HL-60/S4 treated with retinoic acid at 250 ng/mL for 4 days and 3 days (cell line): ENCODE results near the gene EID1.
"Not testable (repeated sequence)": the region's sequence is repeated elsewhere in the genome, so short reads cannot be mapped to it uniquely, and the experiment has no call there.

Experiments used
- in situ Hi-C: fragments of 300-500 bp; cut with MboI; formaldehyde crosslinking; loops from 2 replicates; pipeline ENCODE4 v1.7.0; 2022; ENCODE audit warnings: low sequenced_read_pairs

EID1 gene

DNA sequence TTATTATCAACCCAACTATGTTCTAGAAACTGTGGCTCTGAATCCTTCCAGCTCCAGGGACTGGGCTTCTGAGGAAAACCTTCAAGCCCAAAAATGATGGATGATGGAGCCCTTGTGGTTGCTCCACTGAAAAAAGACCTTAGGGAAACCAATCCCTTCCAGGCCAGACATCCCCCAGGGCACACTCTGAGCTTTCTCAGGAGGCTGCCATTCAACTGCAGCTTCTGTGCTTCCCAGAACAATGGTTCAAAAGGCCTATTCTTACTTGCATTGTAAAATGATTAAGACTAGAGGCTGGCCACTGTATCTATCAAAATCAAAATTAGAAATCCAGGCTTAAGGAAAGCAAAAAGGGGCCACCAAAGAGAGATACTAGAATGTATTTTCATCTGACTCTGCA lies 27.3 kb downstream of the EID1 start:
- in situ Hi-C loops: no loop called here

DNA sequence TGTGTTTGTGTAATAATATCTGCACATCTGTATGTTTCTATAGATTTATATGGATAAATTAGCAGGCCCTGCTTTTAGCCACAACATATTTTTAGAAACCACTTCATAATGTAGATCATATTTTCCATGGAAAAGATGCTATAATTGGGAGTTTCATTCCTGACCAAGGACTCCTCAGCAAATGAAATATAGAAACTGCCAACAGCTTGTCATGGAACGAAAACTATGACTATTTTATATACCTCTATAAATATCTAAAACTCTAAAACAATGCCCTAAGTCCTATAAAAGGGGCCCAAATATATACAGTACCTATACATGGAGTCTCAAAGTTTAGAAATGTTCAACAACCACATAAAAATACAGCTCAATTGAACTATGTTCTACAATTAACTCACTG lies 27.9 kb downstream of the EID1 start:
- in situ Hi-C loops: no loop called here

DNA sequence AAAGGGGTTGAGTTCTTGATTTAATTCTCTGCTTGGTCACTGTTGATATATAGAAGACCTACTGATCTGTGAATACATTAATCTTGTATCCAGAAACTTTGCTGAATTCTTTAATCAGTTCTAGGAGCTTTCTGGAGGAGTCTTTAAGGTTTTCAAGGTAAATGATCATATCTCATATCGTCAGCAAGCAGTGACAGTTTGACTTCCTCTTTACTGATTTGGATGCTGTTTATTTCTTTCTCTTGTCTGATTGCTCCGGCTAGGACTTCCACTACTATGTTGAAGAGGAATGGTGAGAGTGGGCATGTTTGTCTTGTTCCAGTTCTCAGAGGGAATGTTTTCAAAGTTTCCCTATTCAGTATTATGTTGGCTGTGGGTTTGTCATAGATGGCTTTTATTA lies 31.4 kb downstream of the EID1 start:
- in situ Hi-C loops: not testable (repeated sequence)

DNA sequence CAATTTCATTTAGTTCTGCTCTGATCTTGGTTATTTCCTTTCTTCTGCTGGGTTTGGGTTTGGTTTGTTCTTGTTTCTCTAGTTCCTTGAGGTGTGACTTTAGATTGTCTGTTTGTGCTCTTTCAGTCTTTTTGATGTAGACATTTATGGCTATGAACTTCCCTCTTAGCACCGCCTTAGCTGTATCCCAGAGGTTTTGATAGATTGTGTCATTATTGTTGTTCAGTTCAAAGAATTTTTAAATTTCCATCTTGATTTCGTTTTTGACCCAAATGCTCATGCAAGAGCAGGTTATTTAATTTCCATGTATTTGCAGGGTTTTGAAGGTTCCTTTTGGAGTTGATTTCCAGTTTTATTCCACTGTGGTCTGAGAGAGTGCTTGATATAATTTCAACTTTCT lies 32.6 kb downstream of the EID1 start:
- in situ Hi-C loops: not testable (repeated sequence)

DNA sequence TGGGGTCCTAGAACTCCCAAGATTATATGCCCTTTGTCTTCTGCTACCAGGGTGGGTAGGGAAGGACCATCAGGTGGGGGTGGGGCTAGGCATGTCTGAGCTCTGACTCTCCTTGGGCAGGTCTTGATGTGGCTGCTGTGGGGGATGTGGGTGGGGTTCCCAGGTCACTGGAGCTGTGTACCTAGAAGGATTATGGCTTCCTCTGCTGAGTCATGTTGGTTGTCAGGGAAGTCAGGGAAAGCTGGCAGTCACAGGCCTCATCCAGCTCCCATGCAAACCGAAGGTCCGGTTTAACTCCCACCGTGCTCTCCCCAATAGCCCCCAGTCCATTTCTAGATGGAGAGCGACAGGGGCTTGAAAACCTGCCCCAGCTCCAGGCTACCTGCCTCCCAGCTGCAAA lies 35.2 kb downstream of the EID1 start:
- in situ Hi-C loops: no loop called here

DNA sequence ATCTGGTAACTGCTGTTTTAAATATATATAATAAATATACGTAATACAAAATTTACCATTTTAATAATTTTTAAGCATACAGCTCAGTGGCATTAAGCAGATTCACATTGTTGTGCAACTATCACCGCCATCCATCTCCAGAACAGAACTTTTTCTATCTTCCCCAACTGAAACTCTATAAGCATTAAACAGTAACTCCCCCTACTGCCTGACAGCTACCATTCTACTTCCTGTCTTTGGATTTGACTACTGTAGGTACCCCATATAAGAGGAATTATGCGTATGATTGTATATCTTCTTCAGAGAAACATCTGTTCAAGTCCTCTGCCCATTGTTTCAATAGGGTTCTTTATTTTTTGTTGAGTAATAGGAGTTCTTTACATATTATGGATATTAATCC lies 36.8 kb downstream of the EID1 start:
- in situ Hi-C loops: no loop called here

DNA sequence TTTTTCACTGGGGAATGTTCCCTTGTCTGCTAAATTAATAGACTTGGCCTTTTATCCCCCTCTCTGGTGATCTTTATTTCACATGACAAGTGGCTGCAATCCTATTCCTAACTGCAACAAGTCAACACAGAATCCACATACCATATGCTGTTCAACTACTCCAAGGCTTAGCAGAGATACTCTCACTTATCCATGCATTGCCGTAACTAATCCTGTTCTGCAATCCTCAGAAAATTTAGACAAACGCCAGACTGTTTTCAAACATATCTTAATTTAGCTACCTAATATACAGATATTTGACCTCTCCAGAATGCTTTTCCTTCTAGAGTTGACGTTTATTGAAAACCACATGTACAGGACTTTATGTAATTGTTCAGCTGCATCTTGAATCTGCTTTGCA lies 37.9 kb downstream of the EID1 start:
- in situ Hi-C loops: no loop called here

DNA sequence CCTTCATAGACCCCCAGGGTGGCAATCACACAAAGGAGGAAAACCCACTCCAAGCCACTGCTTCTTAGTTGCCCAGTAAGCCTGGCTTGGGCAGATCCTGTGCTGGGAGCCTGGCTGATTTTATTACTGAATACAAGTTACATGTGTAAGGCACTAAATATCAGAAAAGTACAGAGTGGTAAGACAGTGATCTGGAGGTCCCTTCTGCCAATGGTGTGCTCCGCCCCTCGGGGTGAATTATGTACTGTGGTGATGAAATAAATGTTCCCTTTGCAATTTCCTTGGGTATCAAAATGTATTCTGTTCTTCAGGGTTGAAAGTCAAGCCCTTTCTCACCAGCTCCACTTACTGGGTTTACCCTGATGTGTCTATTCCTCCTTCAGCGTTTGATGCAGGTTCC lies 38.8 kb downstream of the EID1 start:
- in situ Hi-C loops: no loop called here

DNA sequence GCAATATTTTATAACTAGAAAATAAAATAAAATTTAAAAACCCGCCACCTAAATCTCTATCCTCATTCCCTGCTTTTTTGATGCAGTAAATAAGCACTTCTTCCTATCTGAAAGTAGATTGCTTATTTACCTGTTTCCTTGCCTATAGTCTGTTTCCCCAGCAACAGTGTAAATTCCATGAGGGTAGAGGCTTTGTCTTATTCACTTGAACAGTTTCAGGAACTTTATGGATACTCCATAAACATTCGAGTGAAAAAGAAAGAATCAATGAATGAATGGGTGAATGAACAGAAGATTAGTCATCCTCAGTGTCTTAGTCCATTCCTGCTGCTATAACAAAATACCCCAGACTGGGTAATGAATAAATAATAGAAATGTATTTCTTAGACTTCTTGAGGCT lies 44.1 kb downstream of the EID1 start:
- in situ Hi-C loops: no loop called here

DNA sequence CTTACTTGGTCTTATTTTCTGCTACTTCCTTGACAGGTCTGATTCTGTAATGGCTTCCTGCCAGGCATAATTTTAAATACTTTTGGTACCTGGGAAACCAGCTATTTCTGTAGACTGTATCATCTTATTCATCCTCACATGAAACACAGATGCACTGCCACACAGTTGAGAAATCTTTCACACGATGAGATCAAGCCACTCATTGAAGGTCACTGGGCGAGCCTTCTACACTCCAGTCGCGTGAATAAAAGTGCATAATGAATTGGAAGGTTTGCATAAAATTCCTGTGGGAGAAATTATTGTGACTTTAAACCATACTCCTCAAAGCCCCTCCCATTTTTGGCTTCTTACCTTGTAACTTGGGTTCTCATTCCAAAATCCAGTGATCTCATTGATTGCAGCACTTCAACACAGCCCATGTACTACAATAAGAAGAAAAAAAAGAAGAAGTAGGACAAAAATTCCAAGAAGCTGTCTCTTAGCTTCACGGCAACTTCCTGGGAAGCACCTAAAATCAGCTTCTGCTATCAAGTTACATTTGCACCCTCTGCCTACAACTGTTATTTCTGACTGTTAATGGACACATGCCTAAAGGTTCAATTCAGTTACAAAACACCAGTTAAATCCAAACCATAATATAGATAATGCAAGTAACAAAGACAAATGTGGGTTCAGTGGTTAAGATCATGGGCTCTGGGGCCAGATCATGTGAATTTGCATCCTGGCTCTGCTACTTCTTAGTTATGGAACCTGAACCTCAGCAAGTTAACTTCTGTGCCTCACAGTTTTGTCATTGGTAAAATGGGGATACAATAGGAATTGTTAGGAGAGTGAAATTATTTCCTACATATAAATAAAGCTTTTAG lies 46.8 kb downstream of the EID1 start:
- in situ Hi-C loops: no loop called here

DNA sequence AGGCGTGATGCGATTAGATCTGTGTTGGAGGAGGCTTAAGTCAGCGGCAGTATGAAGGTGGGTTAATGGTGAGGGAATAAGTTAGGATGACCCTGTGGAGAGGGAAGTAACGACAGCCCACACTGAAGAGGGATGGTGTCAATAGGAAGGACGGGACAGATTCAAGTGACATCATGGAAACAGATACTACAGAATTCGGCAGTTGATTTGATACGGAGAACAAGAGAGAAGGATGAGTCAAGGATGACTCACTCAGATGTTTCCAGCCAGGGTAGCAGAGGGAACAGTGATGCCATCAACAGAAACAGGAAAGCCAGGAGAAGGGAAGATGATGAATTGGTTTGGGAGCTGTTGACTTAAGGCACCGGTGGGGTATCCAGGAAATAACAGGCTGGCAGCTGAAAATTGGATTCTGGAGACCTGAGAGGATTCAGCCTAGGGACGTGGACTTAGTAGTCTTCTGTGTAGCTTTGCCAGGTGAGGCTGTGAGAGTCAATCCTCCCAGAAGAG lies 47.8 kb downstream of the EID1 start:
- in situ Hi-C loops: no loop called here

DNA sequence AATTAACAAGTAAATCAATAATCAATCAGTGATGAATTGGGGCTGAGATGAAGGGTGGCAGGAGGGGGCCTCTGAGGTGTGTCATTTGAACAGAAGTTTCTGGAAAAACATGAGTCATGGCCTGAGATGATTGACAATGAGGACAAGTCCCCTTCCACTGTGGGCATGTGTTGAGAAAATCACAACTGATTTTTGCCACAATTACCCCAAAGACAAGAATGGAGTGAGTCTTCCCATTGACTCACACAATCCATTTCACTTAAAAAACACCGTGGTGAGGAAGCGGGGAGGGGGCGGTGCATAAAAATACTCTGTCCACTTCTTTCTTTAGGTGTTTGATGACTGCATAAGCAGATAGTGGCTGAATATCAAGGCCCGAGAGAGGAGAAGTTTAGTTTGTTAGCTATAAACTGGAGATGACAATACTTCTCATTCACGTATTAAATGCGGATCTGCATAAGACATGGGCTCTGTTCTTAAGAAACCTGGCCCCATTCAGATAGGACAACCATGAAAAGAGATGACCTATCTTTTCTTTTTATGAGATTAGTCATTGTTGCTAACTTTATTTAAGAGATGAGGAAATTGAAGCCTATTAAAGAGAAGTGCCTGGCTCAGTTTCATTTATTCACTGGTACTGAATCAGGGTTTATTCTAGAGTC lies 51.1 kb downstream of the EID1 start:
- in situ Hi-C loops: no loop called here

DNA sequence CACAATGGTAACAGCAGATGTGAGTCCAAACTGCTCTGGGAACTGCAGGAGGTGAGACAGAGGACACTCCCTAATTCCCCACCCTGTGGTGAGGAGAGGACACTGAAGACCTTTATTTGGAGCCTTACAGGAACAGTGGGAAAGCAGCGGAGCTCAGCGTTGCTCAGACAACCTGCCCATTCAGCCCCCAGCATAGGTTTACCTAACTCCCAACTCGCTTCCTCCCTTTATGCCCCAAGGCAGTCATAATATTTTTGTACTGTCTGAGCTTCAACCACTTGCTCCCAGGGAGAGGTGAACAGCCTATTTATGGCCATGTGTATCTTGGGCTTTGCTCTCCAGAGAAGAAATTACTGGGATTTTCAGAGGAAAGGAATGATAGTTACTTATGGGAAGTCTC lies 51.7 kb downstream of the EID1 start:
- in situ Hi-C loops: no loop called here
